ENCODE measurements around the gene PLPPR1. TPM values are rescaled to one million over a fixed set of nuclear protein-coding genes. Genes with fewer than 3 reads are reported as not detected.

The PLPPR1 gene
- total and polyA plus RNA-seq, 2 of the 4 experiments (the other 2 are of a cell fraction): not detected

- TF ChIP-seq BHLHE40 (IDR thresholded peaks at IDR 0.05; ENCODE audit: low read depth, low read length) (no peak), RFX5 (IDR thresholded peaks at IDR 0.05; ENCODE audit: low read depth, low read length) (no peak)
These were observed 38.8 kb upstream of the PLPPR1 start (continued) for GRCh38 chr9:100989731-100990130.

- Histone ChIP-seq H3K9me3 (ENCODE audit: control insufficient read depth, insufficient read depth, low read length) (peaks cover 2% of the 10 kb centered on the region; the same call in 1 of the 2 replicates), H4K8ac (ENCODE audit: low read depth in 2 of 2, low read length in 2 of 2) (no peak overlapping the region), H4K20me1 (ENCODE audit: insufficient read depth, low read length) (no peaks in the 10 kb centered on the region), H2AK5ac (ENCODE audit: low read depth, low read length) (no peak overlapping the region), H3K23ac (ENCODE audit: low read depth, low read length) (no peak overlapping the region), H2BK120ac (ENCODE audit: low read depth, low read length) (no peak overlapping the region), H2BK15ac (ENCODE audit: low read depth, low read length) (no peak overlapping the region), H3K4me3 (ENCODE audit: insufficient read depth, low read depth, low read length) (no peak overlapping the region), H3K27ac (ENCODE audit: insufficient read depth, low read length) (no peak overlapping the region), H3K9ac (ENCODE audit: low read depth, low read length) (no peak overlapping the region), H3K14ac (replicated peaks; ENCODE audit: low read depth, low read length) (no peak overlapping the region), H2BK20ac (ENCODE audit: low read depth, low read length) (no peak overlapping the region), H3K79me1 (ENCODE audit: low read depth in 1 of 2, low read length in 2 of 2) (no peaks in the 10 kb centered on the region), H3K4ac (ENCODE audit: low read depth, low read length) (no peak overlapping the region), H3K36me3 (ENCODE audit: control insufficient read depth, insufficient read depth, low read length) (no peaks in the 10 kb centered on the region), H3K27me3 (ENCODE audit: control insufficient read depth, insufficient read depth, low read length) (no peaks in the 10 kb centered on the region), H3K56ac (ENCODE audit: extremely low read depth, insufficient read depth, low read length) (no peak overlapping the region), H2BK5ac (ENCODE audit: low read depth, low read length, poor library complexity, severe bottlenecking) (no peak overlapping the region), H3K9me1 (ENCODE audit: insufficient read depth, low read length) (no peaks in the 10 kb centered on the region), H3K4me2 (ENCODE audit: low read depth, low read length) (no peak overlapping the region), H4K5ac (ENCODE audit: low read depth, low read length) (no peak overlapping the region), H2AK9ac (replicated peaks; ENCODE audit: low read depth, low read length, poor library complexity) (no peak overlapping the region), H3K4me1 (ENCODE audit: control insufficient read depth, insufficient read depth, low read length) (no peaks in the 10 kb centered on the region), H3K18ac (ENCODE audit: low read depth, low read length) (no peak overlapping the region), H2AFZ (replicated peaks; ENCODE audit: low read length, poor library complexity) (no peak overlapping the region), H4K91ac (ENCODE audit: insufficient read depth, low read depth, low read length) (no peak overlapping the region)
- in situ Hi-C loops (cut with MboI; ENCODE audit: low sequenced_read_pairs) (no loop called here), dilution Hi-C loops (cut with HindIII; ENCODE audit: low sequenced_read_pairs, unreplicated experiment) (no loop called here), intact Hi-C loops (cut with micrococcal nuclease) (no loop called here)
- no TSS peak for BruUV-seq (replicated peaks)
- ChIA-PET CTCF (no interaction called here), POLR2A (ENCODE audit: unreplicated experiment) (interaction anchor here (0.7 kb wide), 1 partner anchor 233 kb away, joined by 3 read pairs; no protein-coding TSS in a partner anchor)
- DNase-seq (no peak), ATAC-seq (ENCODE audit: low read depth) (no peak)
- no CpG with 5 or more reads among the region's 1 CpG for WGBS, 2 experiments (ENCODE audit: extremely low coverage in 2 of 2, insufficient read length in 1 of 2)
- TF ChIP-seq, protein P1, sequence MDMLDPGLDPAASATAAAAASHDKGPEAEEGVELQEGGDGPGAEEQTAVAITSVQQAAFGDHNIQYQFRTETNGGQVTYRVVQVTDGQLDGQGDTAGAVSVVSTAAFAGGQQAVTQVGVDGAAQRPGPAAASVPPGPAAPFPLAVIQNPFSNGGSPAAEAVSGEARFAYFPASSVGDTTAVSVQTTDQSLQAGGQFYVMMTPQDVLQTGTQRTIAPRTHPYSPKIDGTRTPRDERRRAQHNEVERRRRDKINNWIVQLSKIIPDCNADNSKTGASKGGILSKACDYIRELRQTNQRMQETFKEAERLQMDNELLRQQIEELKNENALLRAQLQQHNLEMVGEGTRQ (IDR thresholded peaks at IDR 0.05; ENCODE audit: low read depth, low read length): no peak
- TF ChIP-seq BHLHE40 (IDR thresholded peaks at IDR 0.05; ENCODE audit: low read depth, low read length): no peak
- no peak for TF ChIP-seq CHD1 (IDR thresholded peaks at IDR 0.05; ENCODE audit: low read depth, low read length)
- no peak for TF ChIP-seq CTCF (conservative IDR thresholded peaks at IDR 0.05; ENCODE audit: low read depth, low read length)
- TF ChIP-seq MAFK (IDR thresholded peaks at IDR 0.05; ENCODE audit: low read depth, low read length): no peak
- TF ChIP-seq MXI1 (IDR thresholded peaks at IDR 0.05; ENCODE audit: borderline replicate concordance, low read depth, low read length): no peak
- TF ChIP-seq CEBPB (IDR thresholded peaks at IDR 0.05; ENCODE audit: low read depth, low read length): no peak
- TF ChIP-seq ELK1 (IDR thresholded peaks at IDR 0.05; ENCODE audit: borderline replicate concordance, low read depth, low read length): no peak
- no peak for TF ChIP-seq RAD21 (IDR thresholded peaks at IDR 0.05; ENCODE audit: low read length)
- TF ChIP-seq SMC3 (IDR thresholded peaks at IDR 0.05; ENCODE audit: low read depth, low read length): no peak
- no peak for TF ChIP-seq RFX5 (IDR thresholded peaks at IDR 0.05; ENCODE audit: low read depth, low read length)
- TF ChIP-seq FOS (IDR thresholded peaks at IDR 0.05; ENCODE audit: low read depth, low read length): no peak
- no peak for TF ChIP-seq POLR2A (IDR thresholded peaks at IDR 0.05; ENCODE audit: low read depth, low read length)
These were observed 37.7 kb upstream of the PLPPR1 start for GRCh38 chr9:100990605-100991381.
